H1 (cell line): Measurements from ENCODE around the gene SMYD3. TPM values are rescaled to one million over a fixed set of nuclear protein-coding genes. Genes with fewer than 3 reads are reported as not detected.

Source experiments
- FOSL1 ChIP-seq: IDR thresholded peaks from 2 replicates; pipeline ENCODE4 v1.6.1; 2011; ENCODE audit warnings: mild to moderate bottlenecking, low read depth, low read length, moderate library complexity; ENCODE audit not compliant: insufficient read depth
- KDM5A ChIP-seq: fragments of 200-600 bp; IDR thresholded peaks from 2 replicates; pipeline ENCODE4 v1.7.1; 2012; ENCODE audit warnings: mild to moderate bottlenecking, low read length, inconsistent platforms, mixed read lengths
- SIX5 ChIP-seq: IDR thresholded peaks from 2 replicates; pipeline ENCODE4 v1.6.1; 2011; ENCODE audit warnings: mild to moderate bottlenecking, low read depth, low read length
- TBP ChIP-seq: IDR thresholded peaks from 2 replicates; pipeline ENCODE4 v1.6.1; 2011; ENCODE audit warnings: low read depth, low read length, improper control_type of control experiment
- polyA plus RNA-seq, 7 experiments: library from polyadenylated mRNA; depleted of rRNA in 3 of 7; stranded (reverse) in 5 of 7; unstranded in 2 of 7; fragments of >200 nt in 5 of 7; fragments of 200-250 nt in 2 of 7; gene quantifications; 1 replicate in 5 of 7; 2 replicates in 1 of 7; 4 replicates in 1 of 7; pipeline versions ENCODE4 v1.2.1 to v1.2.3, GENCODE V29; 2011 to 2013; ENCODE audit warnings: missing spikeins in 2 of 7, mixed read lengths in 2 of 7
- total RNA-seq: library from RNA; stranded (reverse); fragmentation: NEBNext Ultra II Directional; extraction: Animal tissue kit (Norgen Biotek cat#: 25700); gene quantifications from 2 replicates; pipeline ENCODE4 v1.2.1, GENCODE V29; 2021

Gene SMYD3
- total and polyA plus RNA-seq, 2 of the 8 experiments (the other 6 are each of a cell fraction or from before 2014, with no cell fraction given): 17.3 to 25.4 TPM

GRCh38 chr1:246483569-246483933, 23.5 kb downstream of the SMYD3 start (continued):
- no peak for TF ChIP-seq SIX5
- no peak for TF ChIP-seq KDM5A
- no peak for TF ChIP-seq FOSL1
- no peak for TF ChIP-seq TBP
